Measurements from ENCODE around the gene TUBGCP2.

DNA sequence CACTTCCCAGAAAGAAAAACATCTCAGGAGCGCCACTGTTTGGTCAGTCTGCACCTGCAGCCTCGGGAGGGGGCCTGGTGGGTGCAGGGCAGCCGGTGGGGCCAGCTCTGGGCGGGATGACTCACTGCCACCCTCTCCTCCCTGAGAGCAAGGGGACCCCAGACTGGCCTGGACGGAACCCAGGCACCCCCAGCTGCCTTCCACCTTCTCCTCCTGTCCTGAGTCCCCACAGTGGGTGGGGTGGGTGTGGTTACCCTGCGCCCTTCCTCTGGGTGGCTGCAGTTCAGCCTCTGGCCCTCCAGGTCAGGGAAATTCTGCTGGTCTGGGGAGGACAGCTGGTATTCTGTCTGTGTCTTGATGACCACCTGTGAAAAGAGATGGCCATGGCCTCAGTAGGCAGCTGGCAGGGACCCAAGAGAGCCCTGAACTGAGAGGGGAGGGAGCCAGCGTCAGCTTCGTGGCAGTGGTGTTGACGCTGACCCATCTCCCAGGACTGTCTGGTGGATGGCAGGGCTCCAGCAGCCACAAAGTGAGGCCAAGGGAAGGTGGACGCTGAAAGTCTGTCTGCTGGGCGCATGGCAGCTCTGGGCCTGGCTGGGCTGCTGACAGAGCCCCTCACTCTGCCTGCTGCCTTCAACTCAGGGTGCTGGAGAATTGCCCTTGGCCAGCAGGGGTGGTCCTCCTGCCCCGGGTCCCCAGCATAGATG lies 19.1 kb upstream of the TUBGCP2 start:
- TF ChIP-seq CTCF (IDR thresholded peaks at IDR 0.05; ENCODE audit: insufficient read depth, low read length, poor library complexity, severe bottlenecking) (no peak), EZH2phosphoT487 (conservative IDR thresholded peaks at IDR 0.05; ENCODE audit: low read length) (no peak)

Data from SU-DHL-6 (cell line).